GM08714 (cell line): ENCODE data around the gene BRD3OS.
"Not testable (repeated sequence)": the region's sequence is repeated elsewhere in the genome, so short reads cannot be mapped to it uniquely, and the experiment has no call there.

Experiments used
- H3K4me3 ChIP-seq: fragments of 200-500 bp; sonication (Bioruptor generic); 2 replicates; pipeline ENCODE4 v1.5.1; 2014; ENCODE audit warnings: mild to moderate bottlenecking, low read length, inconsistent platforms
- ZNF274 ChIP-seq: IDR thresholded peaks from 2 replicates; pipeline ENCODE4 v1.6.1; 2012; ENCODE audit warnings: mild to moderate bottlenecking, low read depth, low read length

The BRD3OS gene

DNA sequence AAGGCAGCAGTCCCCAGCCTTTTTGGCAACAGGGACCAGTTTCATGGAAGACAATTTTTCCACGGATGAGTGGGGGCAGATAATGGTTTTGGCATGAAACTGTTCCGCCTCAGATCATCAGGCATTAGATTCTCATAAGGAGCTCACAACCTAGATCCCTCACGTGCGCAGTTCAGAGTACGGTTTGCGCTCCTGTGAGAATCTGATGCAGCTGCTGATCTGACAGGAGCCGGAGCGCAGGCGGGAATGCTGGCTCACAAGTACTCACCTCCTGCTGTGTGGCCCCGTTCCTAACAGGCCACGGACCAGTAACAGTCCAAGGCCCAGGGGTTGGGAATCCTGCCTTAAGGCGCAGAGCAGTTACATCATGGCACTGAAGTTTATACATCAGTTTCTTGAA is 45.9 kb downstream of the BRD3OS start:
- H3K4me3 ChIP-seq = no peak overlapping the region
- no peak for TF ChIP-seq ZNF274

DNA sequence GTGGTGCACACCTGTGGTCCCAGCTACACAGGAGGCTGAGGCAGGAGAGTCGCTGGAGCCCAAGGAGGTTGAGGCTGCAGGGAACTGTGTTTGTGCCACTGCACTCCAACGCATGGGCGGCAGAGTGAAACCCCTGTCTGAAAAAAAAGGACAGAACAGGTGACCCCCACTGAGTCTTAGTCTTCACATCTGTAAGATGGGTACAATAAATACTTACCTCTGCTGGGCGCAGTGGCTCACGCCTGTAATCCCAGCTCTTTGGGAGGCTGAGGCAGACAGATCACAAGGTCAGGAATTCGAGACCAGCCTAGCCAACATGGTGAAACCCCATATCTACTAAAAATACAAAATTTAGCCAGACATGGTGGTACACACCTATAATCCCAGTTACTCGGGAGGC is 47.4 kb downstream of the BRD3OS start:
- not testable (repeated sequence) for H3K4me3 ChIP-seq

DNA sequence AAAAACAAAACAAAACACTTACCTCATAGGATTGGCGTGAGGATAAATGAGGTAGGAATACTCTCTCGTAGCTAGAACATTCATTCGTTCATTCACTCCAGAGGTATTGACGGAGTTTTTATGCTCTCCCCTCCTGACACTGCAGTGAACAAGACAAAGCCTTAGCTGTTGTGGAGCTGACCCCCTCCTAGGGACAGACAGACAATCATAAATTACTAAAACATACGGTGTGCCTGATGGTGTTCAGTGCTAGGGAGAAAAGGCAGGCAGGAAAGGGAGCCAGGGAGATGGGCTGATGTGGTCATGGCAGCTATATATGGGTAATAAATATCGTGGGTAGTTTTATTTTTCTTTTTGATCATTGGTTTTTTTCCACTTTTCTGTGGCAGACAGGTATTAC is 48.2 kb downstream of the BRD3OS start:
- no peak for TF ChIP-seq ZNF274
- H3K4me3 ChIP-seq = no peak overlapping the region

DNA sequence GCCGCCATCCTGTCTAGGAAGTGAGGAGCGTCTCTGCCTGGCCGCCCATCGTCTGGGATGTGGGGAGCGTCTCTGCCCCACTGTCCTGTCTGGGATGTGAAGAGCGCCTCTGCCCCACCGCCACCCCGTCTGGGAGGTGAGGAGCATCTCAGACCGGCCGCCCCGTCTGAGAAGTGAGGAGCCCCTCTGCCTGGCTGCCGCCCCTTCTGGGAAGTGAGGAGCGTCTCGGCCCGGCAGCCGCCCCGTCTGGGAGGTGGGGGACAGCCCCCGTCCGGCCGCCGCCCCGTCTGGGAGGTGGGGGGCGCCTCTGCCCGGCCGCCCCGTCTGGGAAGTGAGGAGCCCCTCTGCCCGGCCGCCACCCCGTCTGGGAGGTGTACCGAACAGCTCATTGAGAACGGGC is 50.4 kb downstream of the BRD3OS start:
- not testable (repeated sequence) for H3K4me3 ChIP-seq

DNA sequence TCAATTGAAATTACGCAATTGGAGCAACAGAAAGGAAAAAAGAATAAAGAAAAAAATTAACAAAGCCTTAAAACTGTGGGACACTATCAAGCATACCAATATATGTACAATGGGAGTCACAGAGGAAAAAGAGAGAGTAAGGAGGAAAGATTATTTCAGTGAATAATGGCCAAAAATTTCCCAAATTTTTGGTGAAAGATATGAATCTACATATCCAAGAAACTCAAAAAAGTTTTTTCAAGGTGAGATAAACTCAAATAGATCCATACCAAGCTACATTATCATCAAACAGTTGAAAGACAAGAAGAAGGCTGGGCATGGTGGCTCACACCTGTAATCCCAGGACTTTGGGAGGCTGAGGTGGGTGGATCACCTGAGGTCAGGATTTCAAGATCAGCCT is 51.4 kb downstream of the BRD3OS start:
- H3K4me3 ChIP-seq = no peak overlapping the region
- no peak for TF ChIP-seq ZNF274
